ENCODE measurements around the gene APOH.

Gene APOH

GRCh38 chr17:66228887-66229782, at the start of gene APOH:
Gene APOH (minus strand): TSS chr17:66229415. CDS start chr17:66229379, 36 bp downstream.
- no peaks in the 10 kb centered on the region for H3K9me3 Mint-ChIP-seq
- H3K4me1 Mint-ChIP-seq: peaks cover 0 to 2% of the 10 kb centered on the region in 2 donors

GRCh38 chr17:66277191-66277590, 48.0 kb upstream of the APOH start:
- Mint-ChIP-seq H3K27ac (no peak overlapping the region), H3K27me3 (peaks cover 10 to 13% of the 10 kb centered on the region in 2 donors), H3K4me3 (no peak overlapping the region), H3K36me3 (no peaks in the 10 kb centered on the region), H3K9me3 (no peaks in the 10 kb centered on the region), H3K4me1 (no peaks in the 10 kb centered on the region)
- DNase-seq (no peak), ATAC-seq (replicated peaks) (no peak)

More at GRCh38 chr17:66228887-66229782, at the start of gene APOH:
- H3K4me3 Mint-ChIP-seq: no peak within 1 kb of the TSS
- H3K27me3 Mint-ChIP-seq: peaks cover 15 to 17% of the 10 kb centered on the region in 2 donors
- no peak within 1 kb of the TSS for H3K27ac Mint-ChIP-seq
- DNase-seq (no peak), ATAC-seq (replicated peaks) (no peak)
- H3K36me3 Mint-ChIP-seq: no peaks in the 10 kb centered on the region

- H3K36me3 Mint-ChIP-seq: no peaks in the 10 kb centered on the region
- DNase-seq: no peak
- no peak overlapping the region for H3K4me3 Mint-ChIP-seq
- H3K27me3 Mint-ChIP-seq: peaks cover 10 to 15% of the 10 kb centered on the region in 2 donors
- peaks cover 0 to 4% of the 10 kb centered on the region in 2 donors for H3K9me3 Mint-ChIP-seq
- H3K4me1 Mint-ChIP-seq: no peaks in the 10 kb centered on the region
- no peak for ATAC-seq (replicated peaks)
- no peak overlapping the region for H3K27ac Mint-ChIP-seq
These were observed 47.2 kb upstream of the APOH start for GRCh38 chr17:66276328-66276937.

GRCh38 chr17:66275651-66276050, 46.4 kb upstream of the APOH start:
- Mint-ChIP-seq H3K4me1 (no peaks in the 10 kb centered on the region), H3K9me3 (peaks cover 0 to 4% of the 10 kb centered on the region in 2 donors), H3K27ac (no peak overlapping the region), H3K36me3 (no peaks in the 10 kb centered on the region), H3K4me3 (no peak overlapping the region), H3K27me3 (peaks cover 10 to 22% of the 10 kb centered on the region in 2 donors)
- DNase-seq (no peak), ATAC-seq (replicated peaks) (no peak)

GRCh38 chr17:66273586-66273848, 44.3 kb upstream of the APOH start:
- ATAC-seq (replicated peaks) (no peak), DNase-seq (no peak)
- Mint-ChIP-seq H3K9me3 (peaks cover 1 to 4% of the 10 kb centered on the region in 2 donors), H3K27me3 (peaks cover 10 to 29% of the 10 kb centered on the region in 2 donors), H3K36me3 (no peaks in the 10 kb centered on the region), H3K4me3 (no peak overlapping the region), H3K4me1 (no peaks in the 10 kb centered on the region), H3K27ac (no peak overlapping the region)

- H3K4me3 Mint-ChIP-seq: no peak overlapping the region
- ATAC-seq (replicated peaks) (no peak), DNase-seq (no peak)
These were observed 43.8 kb upstream of the APOH start for GRCh38 chr17:66272811-66273585.

GRCh38 chr17:66271512-66271911, 42.3 kb upstream of the APOH start:
- no peak overlapping the region for H3K27ac Mint-ChIP-seq
- peaks cover 1 to 4% of the 10 kb centered on the region in 2 donors for H3K9me3 Mint-ChIP-seq
- DNase-seq (no peak), ATAC-seq (replicated peaks) (no peak)
- no peaks in the 10 kb centered on the region for H3K4me1 Mint-ChIP-seq
- no peak overlapping the region for H3K4me3 Mint-ChIP-seq
- H3K36me3 Mint-ChIP-seq: no peaks in the 10 kb centered on the region
- peaks cover 11 to 27% of the 10 kb centered on the region in 2 donors for H3K27me3 Mint-ChIP-seq

More at GRCh38 chr17:66272811-66273585, 43.8 kb upstream of the APOH start:
- Mint-ChIP-seq H3K9me3 (peaks cover 1 to 4% of the 10 kb centered on the region in 2 donors), H3K4me1 (no peaks in the 10 kb centered on the region), H3K36me3 (no peaks in the 10 kb centered on the region), H3K27me3 (peaks cover 10 to 29% of the 10 kb centered on the region in 2 donors), H3K27ac (no peak overlapping the region)

GRCh38 chr17:66270106-66270505, 40.9 kb upstream of the APOH start:
- H3K9me3 Mint-ChIP-seq: peaks cover 1 to 4% of the 10 kb centered on the region in 2 donors
- DNase-seq: no peak
- H3K36me3 Mint-ChIP-seq: no peaks in the 10 kb centered on the region

GRCh38 chr17:66268247-66268927, 39.2 kb upstream of the APOH start:
- no peak for ATAC-seq (replicated peaks)
- no peaks in the 10 kb centered on the region for H3K4me1 Mint-ChIP-seq

More at GRCh38 chr17:66270106-66270505, 40.9 kb upstream of the APOH start:
- H3K4me3 Mint-ChIP-seq: no peak overlapping the region
- peaks cover 10 to 25% of the 10 kb centered on the region in 2 donors for H3K27me3 Mint-ChIP-seq
- no peak for ATAC-seq (replicated peaks)
- H3K4me1 Mint-ChIP-seq: no peaks in the 10 kb centered on the region
- H3K27ac Mint-ChIP-seq: no peak overlapping the region

GRCh38 chr17:66264696-66265095, 35.5 kb upstream of the APOH start:
- Mint-ChIP-seq H3K9me3 (peaks cover 4 to 8% of the 10 kb centered on the region in 2 donors), H3K4me1 (no peaks in the 10 kb centered on the region), H3K36me3 (no peaks in the 10 kb centered on the region), H3K27me3 (peaks cover 14 to 21% of the 10 kb centered on the region in 2 donors), H3K4me3 (no peak overlapping the region), H3K27ac (no peak overlapping the region)
- DNase-seq (no peak), ATAC-seq (replicated peaks) (no peak)

More at GRCh38 chr17:66268247-66268927, 39.2 kb upstream of the APOH start:
- Mint-ChIP-seq H3K27me3 (peaks cover 7 to 32% of the 10 kb centered on the region in 2 donors), H3K4me3 (no peak overlapping the region), H3K9me3 (peaks cover 5 to 12% of the 10 kb centered on the region in 2 donors), H3K36me3 (no peaks in the 10 kb centered on the region), H3K27ac (no peak overlapping the region)
- DNase-seq: no peak

- no peak for DNase-seq
- H3K27me3 Mint-ChIP-seq: peaks cover 14 to 21% of the 10 kb centered on the region in 2 donors
These were observed 33.6 kb upstream of the APOH start for GRCh38 chr17:66262767-66263166.

GRCh38 chr17:66260688-66261087, 31.5 kb upstream of the APOH start:
- Mint-ChIP-seq H3K4me3 (no peak overlapping the region), H3K9me3 (peaks cover 4 to 8% of the 10 kb centered on the region in 2 donors), H3K4me1 (no peaks in the 10 kb centered on the region), H3K36me3 (no peaks in the 10 kb centered on the region), H3K27me3 (peaks cover 7 to 15% of the 10 kb centered on the region in 2 donors), H3K27ac (no peak overlapping the region)
- DNase-seq (no peak), ATAC-seq (replicated peaks) (no peak)

More at GRCh38 chr17:66262767-66263166, 33.6 kb upstream of the APOH start:
- Mint-ChIP-seq H3K4me1 (no peaks in the 10 kb centered on the region), H3K36me3 (no peaks in the 10 kb centered on the region), H3K9me3 (peaks cover 4 to 8% of the 10 kb centered on the region in 2 donors), H3K27ac (no peak overlapping the region), H3K4me3 (no peak overlapping the region)
- no peak for ATAC-seq (replicated peaks)

GRCh38 chr17:66260275-66260674, 31.1 kb upstream of the APOH start:
- H3K27ac Mint-ChIP-seq: no peak overlapping the region
- no peak for DNase-seq
- H3K9me3 Mint-ChIP-seq: peaks cover 4 to 8% of the 10 kb centered on the region in 2 donors
- H3K4me1 Mint-ChIP-seq: no peaks in the 10 kb centered on the region
- ATAC-seq (replicated peaks): no peak
- H3K4me3 Mint-ChIP-seq: no peak overlapping the region
- no peaks in the 10 kb centered on the region for H3K36me3 Mint-ChIP-seq
- H3K27me3 Mint-ChIP-seq: peaks cover 7 to 15% of the 10 kb centered on the region in 2 donors

GRCh38 chr17:66255527-66255971, 26.3 kb upstream of the APOH start:
- DNase-seq (no peak), ATAC-seq (replicated peaks) (no peak)
- H3K9me3 Mint-ChIP-seq: no peaks in the 10 kb centered on the region
- H3K27me3 Mint-ChIP-seq: peaks cover 0 to 3% of the 10 kb centered on the region in 2 donors
- H3K36me3 Mint-ChIP-seq: no peaks in the 10 kb centered on the region
- H3K27ac Mint-ChIP-seq: no peak overlapping the region
- H3K4me1 Mint-ChIP-seq: no peaks in the 10 kb centered on the region
- no peak overlapping the region for H3K4me3 Mint-ChIP-seq

Data from stimulated activated naive B cell treated with anti-CD40 and anti-IgM and Interleukin-4, amounts not matched to agents 10 μg/mL and 1 μg/mL and 100 μg/mL, for 72 hours (primary cell).